ENCODE results near the gene ADGRL3.

The ADGRL3 gene

DNA sequence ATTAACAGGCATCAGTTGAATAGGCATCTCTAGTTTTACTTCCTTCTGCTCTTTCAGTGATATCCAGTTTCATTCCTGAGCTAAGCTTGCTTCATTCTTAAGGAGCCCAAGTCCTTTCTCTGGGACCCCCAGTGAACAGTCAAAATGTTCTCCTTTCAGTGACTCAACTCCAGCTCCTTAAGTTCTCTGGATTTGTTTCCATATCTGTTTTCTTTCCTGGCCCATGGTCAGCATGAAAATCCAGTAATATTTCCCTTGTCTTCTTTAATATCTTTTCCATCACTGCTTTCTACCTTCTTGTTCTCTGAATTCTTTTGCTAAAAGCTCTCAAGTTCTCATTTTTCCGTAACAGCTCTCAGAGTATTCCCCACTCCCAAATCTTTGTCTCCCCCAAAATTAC is 25.5 kb downstream of the ADGRL3 start:
- Mint-ChIP-seq H3K27ac (no peak overlapping the region), H3K4me3 (no peak overlapping the region), H3K4me1 (no peaks in the 10 kb centered on the region), H3K27me3 (no peaks in the 10 kb centered on the region), H3K36me3 (no peaks in the 10 kb centered on the region), H3K9me3 (peaks cover 17% of the 10 kb centered on the region)

DNA sequence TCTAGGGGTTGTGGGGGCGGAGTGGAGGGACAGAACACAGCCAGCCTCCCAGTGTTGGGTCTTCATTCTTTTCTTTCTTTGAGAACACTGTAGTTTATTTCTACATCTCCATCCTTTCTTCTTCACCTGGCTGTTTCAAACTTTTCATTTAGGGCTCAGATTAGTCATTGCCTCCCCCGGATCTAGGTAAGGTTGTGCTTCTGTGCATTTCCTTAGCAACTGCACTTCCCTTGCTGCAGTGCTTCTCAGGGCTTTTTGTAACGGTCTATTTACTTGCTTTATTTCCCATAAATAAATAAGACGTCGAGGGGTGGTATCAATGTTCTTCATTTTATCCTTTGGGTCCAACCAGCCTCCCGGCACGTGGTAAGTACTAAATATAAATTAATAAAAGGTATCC is 31.3 kb downstream of the ADGRL3 start:
- Mint-ChIP-seq H3K36me3 (no peaks in the 10 kb centered on the region), H3K27me3 (no peaks in the 10 kb centered on the region), H3K27ac (no peak overlapping the region), H3K4me3 (no peak overlapping the region), H3K4me1 (no peaks in the 10 kb centered on the region), H3K9me3 (peaks cover 20% of the 10 kb centered on the region)

DNA sequence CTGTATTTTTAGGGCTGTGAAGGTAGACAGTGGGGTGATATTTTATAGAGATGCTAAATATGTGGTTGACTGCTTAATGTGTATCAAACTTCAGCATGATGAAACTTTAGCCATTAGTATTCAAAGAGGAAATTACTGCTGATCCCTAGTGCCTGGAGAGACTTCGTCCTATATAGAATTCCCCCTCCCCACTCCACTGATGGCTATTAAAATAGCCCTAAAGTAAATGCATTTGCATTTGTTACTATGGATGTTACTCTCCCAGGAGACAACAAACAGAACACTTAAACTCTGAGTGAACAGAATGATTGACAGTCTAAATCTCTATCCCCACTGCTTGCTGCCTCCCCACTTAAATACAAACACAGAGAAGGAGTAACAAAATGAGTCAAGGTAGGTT is 39.1 kb downstream of the ADGRL3 start:
- Mint-ChIP-seq H3K4me3 (no peak overlapping the region), H3K27me3 (no peaks in the 10 kb centered on the region), H3K4me1 (no peaks in the 10 kb centered on the region), H3K27ac (no peak overlapping the region), H3K9me3 (peaks cover 4% of the 10 kb centered on the region), H3K36me3 (no peaks in the 10 kb centered on the region)

DNA sequence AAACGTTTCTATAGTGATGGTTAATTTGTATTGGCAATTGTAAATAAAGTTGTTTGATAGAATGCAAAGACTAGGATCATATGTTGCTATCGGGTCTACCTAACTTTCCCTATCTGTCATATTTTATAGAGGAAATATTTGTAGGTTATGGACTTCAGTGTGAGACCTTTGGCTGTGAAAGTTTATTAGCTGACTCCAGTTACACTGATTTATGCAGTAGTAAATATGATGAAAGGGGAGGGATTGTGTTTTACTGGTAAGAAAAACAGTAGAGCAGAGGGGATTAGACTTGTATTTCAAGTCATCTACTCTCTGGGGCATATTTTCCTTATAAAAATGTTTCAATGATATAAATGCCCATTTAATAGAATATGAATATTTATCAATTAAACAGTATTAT is 43.8 kb downstream of the ADGRL3 start:
- peaks cover 5% of the 10 kb centered on the region for H3K9me3 Mint-ChIP-seq
- H3K4me3 Mint-ChIP-seq: no peak overlapping the region
- no peak overlapping the region for H3K27ac Mint-ChIP-seq
- no peaks in the 10 kb centered on the region for H3K36me3 Mint-ChIP-seq
- no peaks in the 10 kb centered on the region for H3K27me3 Mint-ChIP-seq
- no peaks in the 10 kb centered on the region for H3K4me1 Mint-ChIP-seq

DNA sequence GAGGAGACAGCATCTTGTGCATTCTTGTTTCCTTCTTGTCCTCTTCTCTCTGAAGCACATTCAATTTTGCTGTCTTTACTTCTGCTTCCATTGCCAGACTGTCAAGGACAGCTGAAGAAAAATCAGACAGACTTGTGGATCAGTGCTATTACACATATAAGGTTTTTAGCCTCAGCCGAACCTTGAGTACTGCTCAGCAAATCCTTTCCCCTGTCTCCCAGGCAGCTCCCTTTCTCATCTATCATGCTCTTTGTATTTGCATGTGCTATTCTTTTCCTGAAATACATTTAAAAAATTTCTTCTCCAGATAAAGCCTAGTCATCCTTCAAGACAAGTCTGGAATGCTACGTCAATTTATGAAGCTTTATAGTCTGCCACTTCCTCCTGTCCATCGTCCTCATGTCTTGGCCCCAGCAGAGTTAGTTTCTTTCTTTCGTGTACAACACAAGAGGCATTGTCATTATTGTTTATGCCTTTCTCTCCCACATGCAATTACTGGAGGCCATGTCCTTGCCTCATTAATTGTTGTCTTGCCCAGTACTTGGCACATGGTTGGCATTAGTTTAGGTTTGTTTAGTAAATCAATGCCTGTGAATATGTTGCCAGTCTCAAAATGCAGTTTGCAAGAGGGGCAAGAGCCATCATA is 45.1 kb downstream of the ADGRL3 start:
- H3K9me3 Mint-ChIP-seq: peaks cover 5% of the 10 kb centered on the region
- H3K27me3 Mint-ChIP-seq: no peaks in the 10 kb centered on the region
- H3K4me3 Mint-ChIP-seq: no peak overlapping the region
- no peaks in the 10 kb centered on the region for H3K36me3 Mint-ChIP-seq
- H3K27ac Mint-ChIP-seq: no peak overlapping the region
- H3K4me1 Mint-ChIP-seq: no peaks in the 10 kb centered on the region

DNA sequence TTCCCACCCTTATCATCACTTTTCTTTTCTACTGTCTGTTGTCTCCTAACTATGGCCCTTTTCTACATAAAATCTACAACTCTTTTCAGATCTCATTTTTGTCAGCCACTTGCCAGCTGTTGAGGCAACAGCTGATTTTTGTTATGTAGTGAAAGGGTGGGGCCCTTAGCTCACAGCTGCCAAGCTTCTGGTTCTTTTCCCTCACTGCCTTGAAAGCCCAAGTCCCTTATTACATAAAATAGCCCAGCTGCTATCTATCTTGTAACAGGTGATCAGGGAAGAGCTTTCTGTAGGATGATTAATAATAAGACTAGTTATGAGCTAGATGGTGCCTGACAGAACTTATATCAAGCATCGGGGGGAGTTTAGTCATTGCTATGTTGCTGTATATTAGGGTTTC is 45.9 kb downstream of the ADGRL3 start:
- peaks cover 5% of the 10 kb centered on the region for H3K9me3 Mint-ChIP-seq
- no peak overlapping the region for H3K27ac Mint-ChIP-seq
- H3K4me1 Mint-ChIP-seq: no peaks in the 10 kb centered on the region
- H3K27me3 Mint-ChIP-seq: no peaks in the 10 kb centered on the region
- no peak overlapping the region for H3K4me3 Mint-ChIP-seq
- H3K36me3 Mint-ChIP-seq: no peaks in the 10 kb centered on the region

DNA sequence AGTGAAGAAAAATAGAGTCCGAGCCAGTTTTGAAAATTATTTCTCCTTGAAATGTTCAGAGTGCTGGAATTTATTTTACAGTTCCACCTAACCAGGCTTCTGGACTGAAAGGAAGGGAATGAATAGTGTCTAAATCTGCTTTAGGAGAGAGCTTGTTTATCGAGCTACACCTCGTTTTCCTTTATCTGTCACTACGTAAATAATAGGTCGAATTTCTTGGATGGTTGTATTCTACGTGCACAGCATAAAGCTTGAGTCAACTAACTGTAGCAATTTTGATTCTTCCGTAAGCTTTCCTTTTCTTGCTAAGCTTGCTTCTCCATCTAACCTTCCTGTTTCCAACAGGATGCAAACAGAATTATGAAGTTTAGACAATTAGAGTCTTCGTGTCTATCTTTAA is 48.6 kb downstream of the ADGRL3 start:
- Mint-ChIP-seq H3K4me3 (no peak overlapping the region), H3K4me1 (no peaks in the 10 kb centered on the region), H3K27me3 (no peaks in the 10 kb centered on the region), H3K27ac (no peak overlapping the region), H3K9me3 (peaks cover 5% of the 10 kb centered on the region), H3K36me3 (no peaks in the 10 kb centered on the region)

DNA sequence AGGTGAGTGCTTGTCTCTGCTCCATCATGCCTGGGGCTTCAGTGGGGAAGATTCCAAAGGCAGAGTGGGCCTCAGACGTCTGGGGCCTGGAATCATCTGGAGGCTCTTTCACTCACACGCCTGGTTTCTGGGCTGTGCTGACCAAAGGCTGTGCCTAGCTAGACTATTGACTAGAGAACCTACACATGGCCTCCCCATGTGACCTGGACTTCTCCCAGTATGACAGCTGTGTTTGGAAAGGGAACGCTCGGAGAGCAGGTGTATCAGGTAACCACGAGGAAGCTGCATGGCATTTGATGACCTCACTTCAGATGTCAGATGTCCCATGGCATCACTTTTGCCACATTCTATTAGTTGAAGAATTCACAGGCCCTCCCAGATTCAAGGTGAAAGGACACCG is 51.0 kb downstream of the ADGRL3 start:
- Mint-ChIP-seq H3K27ac (no peak overlapping the region), H3K36me3 (no peaks in the 10 kb centered on the region), H3K4me1 (no peaks in the 10 kb centered on the region), H3K9me3 (no peaks in the 10 kb centered on the region), H3K4me3 (no peak overlapping the region), H3K27me3 (no peaks in the 10 kb centered on the region)

DNA sequence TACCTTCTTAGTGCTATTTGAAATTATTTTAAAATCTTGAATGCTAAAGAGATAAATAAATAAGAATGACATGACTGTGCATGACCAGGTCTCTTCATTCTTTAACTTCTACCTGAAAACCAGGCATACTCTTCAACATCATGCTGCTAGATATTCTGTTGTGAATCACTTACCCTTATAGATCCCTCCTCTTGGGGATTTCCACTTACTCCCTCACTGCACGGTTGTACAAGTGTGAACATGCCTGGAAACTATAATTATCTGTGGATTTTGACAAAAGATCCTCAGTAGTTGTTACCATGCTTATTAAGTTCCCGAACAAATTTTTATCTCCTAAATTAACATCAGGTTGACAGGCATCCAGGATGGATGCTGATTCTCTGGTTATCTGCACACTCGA is 54.3 kb downstream of the ADGRL3 start:
- Mint-ChIP-seq H3K27me3 (no peaks in the 10 kb centered on the region), H3K4me3 (no peak overlapping the region), H3K4me1 (no peaks in the 10 kb centered on the region), H3K36me3 (no peaks in the 10 kb centered on the region), H3K27ac (no peak overlapping the region), H3K9me3 (no peaks in the 10 kb centered on the region)

DNA sequence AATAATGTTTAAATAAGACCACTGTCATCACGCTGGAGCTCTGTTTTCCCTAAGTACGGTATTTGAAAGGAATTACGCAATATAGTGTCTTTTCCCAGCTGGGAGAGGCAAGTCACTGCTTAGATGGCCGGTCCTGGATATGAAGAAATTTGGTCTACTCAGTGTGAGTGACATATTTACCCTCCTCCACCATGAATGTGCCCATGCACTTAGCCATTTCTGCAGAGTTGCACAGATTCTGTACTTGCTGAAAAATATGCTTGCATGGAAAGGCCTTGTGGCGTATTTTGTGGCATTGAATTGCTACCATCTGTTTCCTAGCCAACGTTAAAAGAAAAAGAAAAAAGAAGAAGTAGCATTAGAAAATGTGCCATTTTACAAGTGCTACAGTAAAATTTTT is 73.1 kb downstream of the ADGRL3 start:
- Mint-ChIP-seq H3K27me3 (no peaks in the 10 kb centered on the region), H3K9me3 (peaks cover 8% of the 10 kb centered on the region), H3K4me1 (no peaks in the 10 kb centered on the region), H3K4me3 (no peak overlapping the region), H3K27ac (no peak overlapping the region), H3K36me3 (no peaks in the 10 kb centered on the region)

DNA sequence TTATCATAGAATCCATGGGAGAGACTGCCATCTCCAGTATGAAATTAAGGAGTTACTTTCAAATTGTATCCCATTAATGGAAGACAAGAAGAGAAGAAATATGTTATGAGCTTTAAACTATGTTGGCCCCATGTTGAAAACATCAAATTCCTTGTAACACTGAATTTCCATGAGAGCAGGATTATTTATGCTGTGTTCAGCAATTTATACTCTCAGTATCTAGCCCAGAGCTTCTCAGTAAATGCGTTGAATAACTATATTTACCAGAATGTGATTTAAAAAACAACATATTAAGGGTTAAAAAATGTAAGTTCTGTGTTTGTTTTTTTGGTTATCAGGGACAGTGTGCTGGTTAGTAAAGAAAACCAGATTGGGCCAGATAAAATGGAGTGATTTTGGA is 74.2 kb downstream of the ADGRL3 start:
- Mint-ChIP-seq H3K27me3 (no peaks in the 10 kb centered on the region), H3K9me3 (peaks cover 8% of the 10 kb centered on the region), H3K36me3 (no peaks in the 10 kb centered on the region), H3K4me3 (no peak overlapping the region), H3K4me1 (no peaks in the 10 kb centered on the region), H3K27ac (no peak overlapping the region)

DNA sequence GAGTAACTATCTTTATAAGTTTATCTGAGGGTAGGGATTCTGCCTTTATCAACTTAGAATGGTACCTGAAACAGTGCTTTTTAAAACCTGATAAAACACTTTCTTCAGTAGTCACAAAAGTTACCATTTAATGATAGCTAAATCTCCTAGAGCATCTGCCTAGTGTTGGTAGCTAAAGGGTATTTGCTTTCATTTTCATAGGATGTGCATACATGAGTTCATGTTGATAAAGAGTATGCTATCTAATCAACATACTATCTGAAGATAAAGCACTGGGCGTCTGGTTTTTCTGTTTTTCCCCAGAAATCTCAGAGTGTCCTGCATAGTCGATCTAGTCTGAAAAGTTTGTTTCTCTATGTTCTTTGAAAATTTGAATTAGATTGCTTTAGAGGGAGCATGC is 75.1 kb downstream of the ADGRL3 start:
- Mint-ChIP-seq H3K4me3 (no peak overlapping the region), H3K4me1 (no peaks in the 10 kb centered on the region), H3K27ac (no peak overlapping the region), H3K9me3 (peaks cover 8% of the 10 kb centered on the region), H3K27me3 (no peaks in the 10 kb centered on the region), H3K36me3 (no peaks in the 10 kb centered on the region)

DNA sequence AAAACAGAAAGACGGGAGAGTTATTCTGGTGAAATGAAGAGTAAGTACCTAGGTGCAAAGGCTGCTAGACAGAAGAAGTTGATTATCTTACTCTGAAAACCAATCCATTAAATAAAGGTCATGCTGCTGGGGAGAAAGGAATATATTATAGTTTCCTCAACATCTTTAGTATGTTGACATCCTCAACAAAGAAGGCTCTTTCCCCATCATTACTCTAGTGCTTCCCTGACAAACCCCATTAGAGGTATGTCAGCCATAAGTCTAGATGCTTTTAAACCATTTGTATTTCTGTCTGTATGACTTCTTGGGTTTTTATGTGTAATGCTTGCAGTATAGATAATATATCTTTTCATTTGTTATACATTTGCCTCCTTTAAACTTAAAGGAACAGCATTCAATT is 75.9 kb downstream of the ADGRL3 start:
- no peak overlapping the region for H3K4me3 Mint-ChIP-seq
- no peaks in the 10 kb centered on the region for H3K36me3 Mint-ChIP-seq
- no peaks in the 10 kb centered on the region for H3K27me3 Mint-ChIP-seq
- no peaks in the 10 kb centered on the region for H3K4me1 Mint-ChIP-seq
- no peak overlapping the region for H3K27ac Mint-ChIP-seq
- peaks cover 7% of the 10 kb centered on the region for H3K9me3 Mint-ChIP-seq

DNA sequence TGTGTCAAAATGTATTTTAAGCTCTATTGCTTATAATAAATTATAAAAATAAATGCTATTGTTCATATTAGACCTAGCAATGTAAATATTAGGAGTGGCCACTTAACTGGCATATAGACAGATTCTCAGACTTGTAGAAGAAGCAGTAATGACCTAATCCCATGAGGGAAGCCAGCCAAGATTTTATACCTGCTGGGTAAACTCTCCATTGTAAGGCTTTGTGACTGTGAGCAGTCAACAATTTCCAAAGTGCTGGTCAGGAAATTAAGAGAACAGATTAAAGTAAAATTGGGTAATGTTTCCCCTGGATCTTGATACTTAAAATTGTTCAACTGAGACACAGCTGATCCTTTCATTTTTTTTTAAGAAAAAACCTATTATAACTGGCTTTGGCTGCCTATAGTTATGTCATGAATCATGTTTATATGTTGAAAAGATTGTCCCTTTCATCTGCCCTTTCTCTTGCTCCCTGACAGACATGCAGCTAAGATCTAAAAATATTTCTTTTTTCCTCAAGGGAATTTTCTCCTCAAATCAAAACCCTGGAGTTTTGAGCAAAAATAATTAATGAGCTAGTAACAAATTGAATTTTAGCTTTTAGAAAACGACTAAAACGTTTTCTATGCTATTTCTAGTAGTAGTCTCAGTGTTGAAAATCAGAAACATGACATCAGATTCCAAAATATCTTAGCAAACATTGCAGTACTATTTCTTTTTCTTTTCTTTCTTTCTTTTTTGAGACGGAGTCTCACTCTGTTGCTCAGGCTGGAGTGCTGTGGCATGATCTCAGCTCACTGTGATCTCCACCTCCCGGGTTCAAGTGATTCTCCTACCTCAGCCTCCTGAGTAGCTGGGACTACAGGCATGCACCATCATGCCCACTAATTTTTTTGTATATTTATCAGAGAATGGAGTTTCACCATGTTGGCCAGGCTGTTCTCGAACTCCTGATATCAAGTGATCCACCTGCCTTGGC is 77.9 kb downstream of the ADGRL3 start:
- Mint-ChIP-seq H3K9me3 (no peaks in the 10 kb centered on the region), H3K27ac (no peak overlapping the region), H3K27me3 (no peaks in the 10 kb centered on the region), H3K4me3 (no peak overlapping the region), H3K4me1 (no peaks in the 10 kb centered on the region), H3K36me3 (no peaks in the 10 kb centered on the region)

DNA sequence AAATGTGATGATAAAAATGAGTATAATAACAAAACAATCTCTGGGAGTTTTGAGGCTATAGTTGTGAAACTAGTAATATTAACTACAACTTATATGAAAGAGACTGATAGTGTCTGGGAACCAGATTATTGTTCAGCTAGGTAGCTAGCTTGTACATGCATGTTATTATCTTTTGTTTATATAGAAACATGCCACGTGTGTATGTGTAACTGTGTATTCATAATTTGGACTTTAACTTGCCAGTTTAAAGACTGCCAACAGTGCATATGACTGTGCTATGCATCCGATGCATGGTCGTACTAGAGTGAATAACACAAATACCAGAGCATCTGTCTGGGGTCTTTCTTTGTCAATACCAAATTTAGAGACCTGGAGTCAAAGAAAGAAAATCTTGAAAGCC is 92.2 kb downstream of the ADGRL3 start:
- H3K4me3 Mint-ChIP-seq: no peak overlapping the region
- no peaks in the 10 kb centered on the region for H3K4me1 Mint-ChIP-seq
- H3K9me3 Mint-ChIP-seq: no peaks in the 10 kb centered on the region
- no peaks in the 10 kb centered on the region for H3K36me3 Mint-ChIP-seq
- H3K27me3 Mint-ChIP-seq: no peaks in the 10 kb centered on the region
- no peak overlapping the region for H3K27ac Mint-ChIP-seq

DNA sequence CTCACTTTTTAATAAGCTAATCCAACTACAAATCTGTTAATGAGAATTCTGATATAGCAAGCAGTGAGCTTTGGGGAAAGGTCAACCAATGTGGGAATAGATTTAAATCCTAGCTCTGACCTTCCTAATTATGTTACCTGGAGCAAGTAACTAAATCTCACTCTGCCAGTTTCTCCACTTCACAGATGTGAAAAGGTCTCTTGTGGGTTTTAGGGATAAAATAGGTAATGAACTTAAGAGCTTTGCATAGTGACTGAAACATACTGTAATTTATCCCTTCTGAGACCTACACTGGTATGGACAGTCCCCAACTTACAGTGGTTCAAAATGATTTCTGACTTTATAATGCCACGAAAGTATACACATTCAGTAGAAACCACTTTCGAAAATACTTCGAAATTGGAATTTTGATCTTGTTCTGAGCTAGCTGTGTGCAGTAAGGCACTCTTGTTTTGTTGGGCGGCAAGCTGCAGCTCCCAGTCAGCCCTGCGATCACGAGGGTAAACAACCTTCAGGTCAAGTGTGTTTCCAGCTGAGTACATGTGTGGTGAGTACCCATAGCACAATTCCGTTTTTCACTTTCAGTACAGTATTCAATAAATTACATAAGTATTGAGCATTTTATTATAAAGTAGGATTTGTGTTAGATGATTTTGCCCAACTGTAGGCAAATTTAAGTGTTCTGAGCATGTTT is 93.7 kb downstream of the ADGRL3 start:
- Mint-ChIP-seq H3K4me1 (no peaks in the 10 kb centered on the region), H3K27me3 (no peaks in the 10 kb centered on the region), H3K9me3 (no peaks in the 10 kb centered on the region), H3K4me3 (no peak overlapping the region), H3K36me3 (no peaks in the 10 kb centered on the region), H3K27ac (no peak overlapping the region)
